Right lung (tissue), 5 donors: ENCODE measurements around the gene SMAP2. TPM values are rescaled to one million over a fixed set of nuclear protein-coding genes. Genes with fewer than 3 reads are reported as not detected.

ENCODE experiments used
- DNase-seq, 2 donors: peaks; one replicate each; pipeline ENCODE4 v3.0.0-alpha.2; 2013
- polyA plus RNA-seq, 5 donors: library from polyadenylated mRNA; unstranded; fragments of 120-200 nt; gene quantifications; one replicate each; pipeline versions ENCODE4 v1.2.1 to v1.2.3, GENCODE V29; 2013; ENCODE audit warnings: inconsistent platforms in 1 of 5, low replicate concordance in 1 of 5; ENCODE audit not compliant: insufficient read length in 5 of 5, insufficient read depth in 1 of 5

The SMAP2 gene
- polyA plus RNA-seq, 5 donors = 22.5 to 26.8 (median 23.7) TPM

GRCh38 chr1:40414331-40414730 is 40.8 kb downstream of the SMAP2 start:
- DNase-seq = no peak

GRCh38 chr1:40416709-40417108 is 43.2 kb downstream of the SMAP2 start:
- DNase-seq = no peak

GRCh38 chr1:40421431-40422384 is 48.2 kb downstream of the SMAP2 start:
- DNase-seq = no peak

- no peak for DNase-seq
Measured at GRCh38 chr1:40422630-40423263, 49.2 kb downstream of the SMAP2 start.

GRCh38 chr1:40423264-40423642 is 49.7 kb downstream of the SMAP2 start:
- no peak for DNase-seq

GRCh38 chr1:40423951-40424618 is 50.6 kb downstream of the SMAP2 start:
- DNase-seq = no peak

GRCh38 chr1:40425198-40425597 is 51.7 kb downstream of the SMAP2 start:
- no peak for DNase-seq

- DNase-seq = no peak
Measured at GRCh38 chr1:40431385-40431784, 57.9 kb downstream of the SMAP2 start.

- no peak for DNase-seq
Measured at GRCh38 chr1:40432644-40433390, 59.3 kb downstream of the SMAP2 start.

- DNase-seq = no peak
Measured at GRCh38 chr1:40435471-40435870, 61.9 kb downstream of the SMAP2 start.

GRCh38 chr1:40435876-40436275 is 62.3 kb downstream of the SMAP2 start:
- DNase-seq = no peak

- DNase-seq = no peak
Measured at GRCh38 chr1:40438391-40439015, 65.0 kb downstream of the SMAP2 start.

GRCh38 chr1:40439247-40439646 is 65.7 kb downstream of the SMAP2 start:
- DNase-seq = no peak

GRCh38 chr1:40449684-40450494 is 76.4 kb downstream of the SMAP2 start, which contains the start of gene ZFP69B:
Gene ZFP69B, plus strand, starts transcription at chr1:40450476. Its CDS starts 486 bp downstream, at chr1:40450962.
- peak; percentile 94 for DNase-seq

- peak in 1 of 2 donors; percentile 45 for DNase-seq
Measured at GRCh38 chr1:40450495-40451237, 77.1 kb downstream of the SMAP2 start.

GRCh38 chr1:40451238-40451585 is 77.7 kb downstream of the SMAP2 start:
- DNase-seq = no peak

GRCh38 chr1:40454873-40455272 is 81.3 kb downstream of the SMAP2 start:
- no peak for DNase-seq

GRCh38 chr1:40462956-40463590 is 89.5 kb downstream of the SMAP2 start:
- DNase-seq = no peak

- DNase-seq = no peak
Measured at GRCh38 chr1:40469327-40469726, 95.8 kb downstream of the SMAP2 start.
